DOHH2 (cell line): ENCODE measurements around the gene KRT85.

ENCODE experiments used
- H3F3A ChIP-seq: fragments of 200-600 bp; sonication (generic), shearing (Covaris generic); 2 replicates; pipeline ENCODE4 v1.6.0; 2016; ENCODE audit warnings: antibody characterized with exemption, mild to moderate bottlenecking; ENCODE audit not compliant: control insufficient read depth, insufficient read depth
- H3K27ac ChIP-seq: fragments of 200-600 bp; sonication (generic); 2 replicates; pipeline ENCODE4 v1.5.1; 2014; ENCODE audit warnings: low read depth, mild to moderate bottlenecking, low read length, moderate library complexity
- H3K27me3 ChIP-seq: fragments of 200-600 bp; sonication (generic); 2 replicates; pipeline ENCODE4 v1.6.1; 2014; ENCODE audit warnings: mild to moderate bottlenecking, low read length, mixed read lengths; ENCODE audit not compliant: control insufficient read depth
- H3K36me3 ChIP-seq: fragments of 200-600 bp; sonication (generic); 2 replicates; pipeline ENCODE4 v1.6.1; 2014; ENCODE audit warnings: mild to moderate bottlenecking, low read length, moderate library complexity, mixed read lengths; ENCODE audit not compliant: control insufficient read depth
- H3K4me1 ChIP-seq: fragments of 200-600 bp; sonication (generic); 2 replicates; pipeline ENCODE4 v1.6.1; 2014; ENCODE audit warnings: mild to moderate bottlenecking, low read length, mixed read lengths; ENCODE audit not compliant: control insufficient read depth
- H3K4me2 ChIP-seq: fragments of 200-600 bp; sonication (generic); 2 replicates; pipeline ENCODE4 v1.6.0; 2014; ENCODE audit warnings: mild to moderate bottlenecking, low read length, moderate library complexity
- H3K4me3 ChIP-seq: fragments of 200-600 bp; sonication (generic); 2 replicates; pipeline ENCODE4 v1.5.1; 2014; ENCODE audit warnings: mild to moderate bottlenecking, low read length, mixed read lengths
- H3K79me2 ChIP-seq: fragments of 200-600 bp; sonication (generic); 2 replicates; pipeline ENCODE4 v1.6.1; 2014; ENCODE audit warnings: mild to moderate bottlenecking, low read length, mixed read lengths; ENCODE audit not compliant: control insufficient read depth
- H3K9me2 ChIP-seq: fragments of 200-600 bp; sonication (generic); replicated peaks from 2 replicates; pipeline ENCODE4 v1.6.1; 2014; ENCODE audit warnings: mild to moderate bottlenecking, low read length, mixed read lengths; ENCODE audit not compliant: control insufficient read depth
- H3K9me3 ChIP-seq: fragments of 200-600 bp; sonication (generic); 2 replicates; pipeline ENCODE4 v1.6.1; 2014; ENCODE audit warnings: antibody characterized with exemption, low read length, mixed read lengths; ENCODE audit not compliant: control insufficient read depth, insufficient read depth
- H4K20me1 ChIP-seq: fragments of 200-600 bp; sonication (generic); 2 replicates; pipeline ENCODE4 v1.6.0; 2014; ENCODE audit warnings: low read depth, mild to moderate bottlenecking, antibody characterized with exemption, low read length, moderate library complexity; ENCODE audit not compliant: control insufficient read depth, insufficient read depth
- CTCF ChIP-seq: fragments of 200-600 bp; sonication (generic); IDR thresholded peaks from one replicate; pipeline ENCODE4 v1.5.1; 2014; ENCODE audit warnings: antibody characterized with exemption, mild to moderate bottlenecking, low read depth, low read length; ENCODE audit not compliant: poor library complexity, severe bottlenecking
- EZH2phosphoT487 ChIP-seq: fragments of 200-600 bp; sonication (generic); IDR thresholded peaks from 2 replicates; pipeline ENCODE4 v1.6.1; 2017; ENCODE audit warnings: borderline replicate concordance, mild to moderate bottlenecking, antibody characterized with exemption, low read length, moderate library complexity, mixed read lengths

Gene KRT85

GRCh38 chr12:52401926-52402325 is 34.6 kb upstream of the KRT85 start:
- no peaks in the 10 kb centered on the region for H3K9me2 ChIP-seq
- H3K4me1 ChIP-seq: no peaks in the 10 kb centered on the region
- no peak overlapping the region for H3K27ac ChIP-seq
- H3K36me3 ChIP-seq: no peaks in the 10 kb centered on the region
- H3K9me3 ChIP-seq: no peaks in the 10 kb centered on the region
- no peaks in the 10 kb centered on the region for H4K20me1 ChIP-seq
- no peaks in the 10 kb centered on the region for H3K79me2 ChIP-seq
- TF ChIP-seq EZH2phosphoT487 (no peak), CTCF (no peak)
- H3K4me3 ChIP-seq: no peak overlapping the region
- H3F3A ChIP-seq: no peaks in the 10 kb centered on the region
- H3K4me2 ChIP-seq: no peak overlapping the region
- H3K27me3 ChIP-seq: peaks cover 3% of the 10 kb centered on the region; the same call in 1 of the 2 replicates

- Histone ChIP-seq H3K79me2 (no peaks in the 10 kb centered on the region), H3K27ac (no peak overlapping the region), H3K27me3 (peaks cover 3% of the 10 kb centered on the region; the same call in 1 of the 2 replicates), H3K4me2 (no peak overlapping the region), H3K9me3 (no peaks in the 10 kb centered on the region), H3F3A (no peaks in the 10 kb centered on the region), H3K36me3 (no peaks in the 10 kb centered on the region), H4K20me1 (no peaks in the 10 kb centered on the region), H3K4me3 (no peak overlapping the region), H3K9me2 (no peaks in the 10 kb centered on the region), H3K4me1 (no peaks in the 10 kb centered on the region)
- TF ChIP-seq CTCF (no peak), EZH2phosphoT487 (no peak)
These were observed 34.2 kb upstream of the KRT85 start for GRCh38 chr12:52401526-52401925.

- H4K20me1 ChIP-seq: no peaks in the 10 kb centered on the region
- no peaks in the 10 kb centered on the region for H3K79me2 ChIP-seq
- no peaks in the 10 kb centered on the region for H3K4me1 ChIP-seq
- no peaks in the 10 kb centered on the region for H3K36me3 ChIP-seq
- peaks cover 3% of the 10 kb centered on the region; the same call in 1 of the 2 replicates for H3K27me3 ChIP-seq
- H3K4me2 ChIP-seq: no peak overlapping the region
- no peaks in the 10 kb centered on the region for H3K9me2 ChIP-seq
- TF ChIP-seq EZH2phosphoT487 (no peak), CTCF (no peak)
- no peaks in the 10 kb centered on the region for H3F3A ChIP-seq
- H3K4me3 ChIP-seq: no peak overlapping the region
- H3K9me3 ChIP-seq: no peaks in the 10 kb centered on the region
- H3K27ac ChIP-seq: no peak overlapping the region
These were observed 33.6 kb upstream of the KRT85 start for GRCh38 chr12:52400906-52401305.

- peaks cover 3% of the 10 kb centered on the region; the same call in 1 of the 2 replicates for H3K27me3 ChIP-seq
- no peaks in the 10 kb centered on the region for H3K36me3 ChIP-seq
- no peak overlapping the region for H3K4me3 ChIP-seq
- H3K4me2 ChIP-seq: no peak overlapping the region
- no peaks in the 10 kb centered on the region for H3K9me3 ChIP-seq
- no peaks in the 10 kb centered on the region for H3F3A ChIP-seq
- H3K9me2 ChIP-seq: no peaks in the 10 kb centered on the region
- no peaks in the 10 kb centered on the region for H3K79me2 ChIP-seq
- H3K27ac ChIP-seq: no peak overlapping the region
- no peaks in the 10 kb centered on the region for H4K20me1 ChIP-seq
- no peaks in the 10 kb centered on the region for H3K4me1 ChIP-seq
- no peak for TF ChIP-seq CTCF
- no peak for TF ChIP-seq EZH2phosphoT487
These were observed 32.5 kb upstream of the KRT85 start for GRCh38 chr12:52399756-52400155.
